Stimulated activated CD8-positive, alpha-beta memory T cell treated with anti-CD3 and anti-CD28 coated beads, Interleukin-2, amount 100 ng/mL, for 1 hour (primary cell): ENCODE measurements around the gene ERVH48-1.
"Not testable (repeated sequence)": the region's sequence is repeated elsewhere in the genome, so short reads cannot be mapped to it uniquely, and the experiment has no call there.

Experiments
- DNase-seq, 2 donors: peaks; one replicate each; pipeline ENCODE4 v3.0.0-alpha.2; 2020; ENCODE audit warnings: low read depth in 2 of 2

Gene ERVH48-1

DNA sequence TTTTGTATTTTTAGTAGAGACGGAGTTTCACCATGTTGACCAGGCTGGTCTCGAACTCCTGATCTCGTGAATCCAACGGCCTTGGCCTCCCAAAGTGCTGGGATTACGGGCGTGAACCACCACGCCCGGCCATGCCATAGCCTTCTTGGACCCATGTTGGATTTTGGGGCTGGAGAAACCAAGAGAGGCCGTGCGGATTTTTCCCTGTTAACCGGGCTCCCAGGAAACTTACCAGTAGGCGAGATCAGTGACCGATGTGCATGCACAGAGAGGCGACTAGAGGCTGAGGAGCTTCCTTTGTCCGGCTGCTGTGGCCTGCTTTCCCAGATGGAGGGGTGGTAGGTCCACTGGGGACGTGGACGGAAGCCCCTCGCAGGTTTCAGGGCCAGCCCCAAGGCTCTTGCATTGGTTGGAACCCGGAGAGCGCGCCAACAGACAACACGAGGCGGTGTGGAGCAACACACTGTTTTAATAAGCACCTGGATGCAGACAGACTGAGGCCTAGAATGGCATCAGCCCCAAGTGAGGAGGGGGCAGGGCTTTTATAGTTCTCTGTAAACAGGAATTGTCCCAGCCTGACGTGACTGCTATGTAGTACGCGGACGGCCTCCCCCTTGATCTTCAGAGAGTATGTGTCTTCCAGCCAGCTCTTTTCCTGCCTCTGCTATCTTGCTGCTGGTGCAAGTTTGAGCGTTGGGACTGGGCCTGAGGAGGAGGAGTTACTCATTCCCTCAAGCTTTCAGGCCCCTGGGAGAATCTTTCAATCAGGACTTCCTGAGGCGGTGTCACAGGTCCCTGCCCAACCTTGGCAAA, at the start of gene ERVH48-1:
ERVH48-1 (minus strand) TSS at position 517 of the 813 bp plus-strand sequence. CDS start 6,624 bp downstream, outside the sequence.
- no peak for DNase-seq

DNA sequence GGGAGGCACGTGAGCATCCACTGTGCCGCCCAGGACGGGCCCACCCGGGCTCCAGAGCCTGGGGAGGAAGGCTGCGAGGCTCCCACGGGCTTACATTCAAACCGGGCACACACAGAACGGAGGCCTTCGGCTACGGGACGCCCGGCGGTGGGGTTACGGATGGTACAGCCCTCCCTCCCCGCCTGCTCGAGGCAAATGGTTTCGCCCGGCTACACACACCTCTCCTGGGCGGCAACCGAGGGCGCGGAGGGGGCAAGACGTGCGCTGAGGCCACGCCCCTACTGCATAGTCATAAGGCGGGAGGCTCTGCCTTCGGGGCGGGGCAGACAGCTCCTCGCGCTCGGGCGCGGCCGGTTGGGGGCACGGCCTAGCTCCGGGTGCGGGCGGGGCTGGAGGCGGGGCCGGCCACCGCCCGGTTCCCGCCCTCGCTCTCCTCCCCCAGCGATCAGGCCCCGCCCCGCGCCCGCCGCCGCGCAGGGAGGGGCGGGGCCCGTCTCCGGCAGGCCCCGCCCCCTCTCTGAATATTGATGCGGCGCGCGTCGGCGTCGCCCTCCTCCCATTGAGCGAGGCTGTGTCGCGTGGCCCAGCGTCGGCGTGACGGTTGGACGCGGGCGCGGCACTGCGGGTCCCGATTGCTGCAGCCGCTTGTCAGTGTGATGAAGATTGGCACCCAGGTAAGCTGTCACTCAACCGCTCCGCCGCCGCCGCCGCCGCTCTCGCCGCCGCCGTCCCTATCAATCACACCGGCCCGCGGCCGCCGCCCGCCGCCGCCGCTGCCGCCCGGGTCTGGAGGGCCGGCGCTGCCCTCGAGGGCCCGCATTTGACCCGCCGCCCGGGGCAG, 48.8 kb upstream of the ERVH48-1 start, which contains the start of gene PKNOX1:
PKNOX1 (plus strand) TSS at position 572 of the 841 bp plus-strand sequence. CDS start 29,820 bp downstream, outside the sequence.
- peak; percentile 97 to 100 for DNase-seq

DNA sequence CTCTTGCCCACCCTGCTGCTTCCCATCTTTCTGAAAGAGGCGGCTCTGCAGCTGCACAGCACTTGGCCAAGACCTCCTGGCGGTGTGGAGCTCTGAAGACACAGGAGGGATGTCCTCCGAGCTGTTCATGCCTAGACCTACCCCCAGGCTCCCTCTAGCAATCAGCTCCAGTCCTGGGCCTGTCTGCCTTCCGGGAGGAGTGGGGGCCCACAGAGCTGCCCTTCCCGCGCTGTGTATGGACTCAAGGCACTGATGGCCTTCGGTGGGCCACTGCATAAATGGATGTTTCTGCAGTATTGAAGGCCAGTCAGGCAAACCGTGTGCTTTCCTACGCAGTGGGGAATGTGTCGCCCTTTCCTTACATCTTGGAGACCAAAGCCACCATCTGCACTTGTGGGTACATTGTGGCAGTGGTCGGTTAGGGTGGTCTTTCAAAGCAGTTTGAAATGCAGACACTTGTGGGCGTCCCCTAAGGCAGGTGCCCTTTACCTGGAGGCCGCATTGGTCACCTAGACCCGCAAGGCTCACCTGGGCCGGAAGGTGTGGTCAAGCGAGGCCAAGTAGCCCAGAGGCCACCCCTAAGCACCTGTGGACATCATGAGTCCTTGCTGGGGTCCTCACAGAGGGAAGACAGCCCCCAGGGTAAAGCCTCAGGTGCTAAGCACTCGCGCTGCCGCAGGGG, 48.0 kb upstream of the ERVH48-1 start:
- no peak for DNase-seq

DNA sequence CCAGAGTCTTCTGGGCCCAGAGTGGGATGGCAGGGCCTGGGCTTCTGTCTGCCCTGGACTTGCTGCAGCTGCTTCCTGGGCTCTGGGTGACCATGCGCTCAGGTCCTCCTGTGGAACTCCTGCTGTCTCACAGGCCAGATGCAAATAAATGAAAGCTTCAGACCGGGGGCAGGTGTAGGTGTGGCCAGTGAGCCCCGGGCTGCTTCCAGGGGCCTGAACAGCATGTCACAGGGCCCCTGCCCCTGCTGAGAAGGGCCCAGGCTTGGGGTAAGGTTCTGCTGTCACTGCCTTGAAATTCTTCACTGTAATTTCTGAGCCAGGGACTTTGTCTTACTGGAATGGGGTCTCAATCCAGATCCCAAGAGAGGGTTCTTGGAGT, 46.5 kb upstream of the ERVH48-1 start:
- no peak for DNase-seq

DNA sequence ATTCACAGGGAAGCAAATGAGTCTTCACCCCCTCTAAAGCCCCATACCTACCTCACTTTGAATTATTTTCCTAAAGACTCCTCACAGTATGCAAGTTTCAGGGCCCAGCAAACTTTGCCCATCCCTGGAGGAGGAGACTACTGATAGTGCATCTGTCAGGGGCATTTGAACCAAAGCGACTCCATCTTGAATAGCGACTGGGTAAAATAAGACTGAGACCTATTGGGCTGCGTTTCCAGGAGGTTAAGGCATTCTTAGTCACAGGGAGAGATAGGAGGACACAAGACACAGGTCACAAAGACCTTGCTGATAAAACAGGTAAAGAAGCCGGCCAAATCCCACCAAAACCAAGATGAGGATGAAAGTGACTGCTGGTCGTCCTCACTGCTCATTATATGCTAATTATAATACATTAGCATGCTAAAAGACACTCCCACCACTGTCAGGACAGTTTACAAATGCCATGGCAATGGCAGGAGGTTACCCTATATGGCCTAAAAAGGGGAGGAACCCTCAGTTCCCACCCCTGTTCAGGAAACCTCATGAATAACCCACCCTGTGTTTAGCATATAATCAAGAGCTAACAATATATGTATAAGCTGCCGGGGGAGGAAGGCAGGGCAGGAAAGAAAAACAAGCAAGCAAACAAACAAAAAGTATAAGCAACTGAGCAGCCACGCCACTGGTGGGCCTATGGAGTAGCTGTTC, 45.7 kb upstream of the ERVH48-1 start:
- no peak for DNase-seq

DNA sequence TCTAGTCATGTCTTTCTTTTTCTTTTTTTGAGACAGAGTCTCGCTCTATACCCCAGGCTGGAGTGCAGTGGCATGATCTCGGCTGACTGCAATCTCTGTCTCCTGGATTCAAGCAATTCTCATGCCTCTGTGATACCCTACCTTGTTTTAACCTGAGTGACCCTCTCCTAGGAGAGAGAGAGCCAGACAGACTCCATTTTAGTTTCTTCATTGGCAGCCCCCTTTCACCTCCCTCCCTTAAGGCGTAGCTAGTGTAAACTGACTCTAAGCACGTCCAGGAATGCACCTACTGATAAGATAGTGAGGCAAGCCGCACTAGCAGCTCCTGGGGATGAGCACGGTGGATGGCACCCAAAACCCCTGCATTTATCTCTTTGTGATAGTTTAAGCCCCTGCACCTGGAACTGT, 43.8 kb upstream of the ERVH48-1 start:
- no peak for DNase-seq

DNA sequence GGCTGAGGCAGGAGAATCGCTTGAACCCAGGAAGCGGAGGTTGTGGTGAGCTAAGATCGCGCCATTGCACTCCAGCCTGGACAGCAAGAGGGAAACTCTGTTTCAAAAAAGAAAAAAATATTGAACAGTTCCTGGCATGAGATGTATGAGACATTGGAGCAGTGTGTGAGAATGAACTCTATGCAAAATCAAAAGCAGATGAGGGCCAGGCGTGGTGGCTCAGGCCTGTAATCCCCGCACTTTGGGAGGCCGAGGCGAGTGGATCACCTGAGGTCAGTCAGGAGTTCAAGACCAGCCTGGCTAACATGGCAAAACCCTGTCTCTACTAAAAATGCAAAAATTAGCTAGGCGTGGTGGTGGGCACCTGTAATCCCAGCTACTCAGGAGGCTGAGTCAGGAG, 42.2 kb upstream of the ERVH48-1 start:
- not testable (repeated sequence) for DNase-seq

DNA sequence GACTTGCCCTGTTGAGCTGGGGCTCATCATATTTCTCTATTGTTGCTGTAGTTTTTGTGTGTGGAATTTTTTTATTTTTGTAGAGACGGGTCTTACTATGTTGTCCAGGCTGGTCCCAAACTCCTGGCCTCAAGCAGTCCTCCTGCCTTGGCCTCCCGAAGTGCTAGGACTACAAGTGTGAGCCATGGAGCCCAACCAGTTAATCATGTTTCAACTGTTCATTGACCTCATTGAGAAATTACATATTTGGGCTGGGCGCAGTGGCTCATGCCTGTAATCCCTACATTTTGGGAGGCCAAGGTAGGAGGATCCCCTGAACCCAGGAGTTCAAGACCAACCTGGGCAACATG, 39.8 kb upstream of the ERVH48-1 start:
- DNase-seq = no peak

DNA sequence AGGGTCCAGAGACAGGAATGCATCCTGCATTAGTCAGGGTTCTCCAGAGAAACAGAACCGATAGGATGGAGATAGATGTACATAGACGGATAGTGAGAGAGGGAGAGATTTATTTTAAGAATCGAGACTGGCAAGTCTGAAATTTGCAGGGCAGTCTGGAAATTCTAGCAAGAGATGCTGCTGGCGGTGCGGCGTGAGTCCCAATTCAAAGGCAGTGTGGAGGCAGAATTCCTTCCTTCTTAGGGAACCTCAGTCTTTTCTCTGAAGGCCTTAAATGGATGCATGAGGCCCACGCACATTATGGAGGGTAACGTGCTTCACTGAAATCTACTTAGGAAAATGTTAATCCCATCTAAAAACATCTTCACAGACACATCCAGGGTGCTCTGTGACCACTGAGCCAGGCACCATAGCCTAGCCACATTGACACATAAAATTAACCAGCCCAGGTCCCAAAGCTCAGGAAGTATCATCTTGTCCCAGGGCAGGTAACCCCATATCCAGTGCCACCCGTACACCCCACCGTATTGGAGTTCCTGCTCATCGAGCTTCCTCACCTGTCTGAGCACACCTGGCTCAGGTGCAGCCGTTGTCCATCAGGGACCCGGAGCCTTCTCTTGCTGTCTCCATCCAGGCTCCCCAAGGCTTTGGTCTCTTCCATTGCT, 39.2 kb upstream of the ERVH48-1 start:
- DNase-seq = no peak

DNA sequence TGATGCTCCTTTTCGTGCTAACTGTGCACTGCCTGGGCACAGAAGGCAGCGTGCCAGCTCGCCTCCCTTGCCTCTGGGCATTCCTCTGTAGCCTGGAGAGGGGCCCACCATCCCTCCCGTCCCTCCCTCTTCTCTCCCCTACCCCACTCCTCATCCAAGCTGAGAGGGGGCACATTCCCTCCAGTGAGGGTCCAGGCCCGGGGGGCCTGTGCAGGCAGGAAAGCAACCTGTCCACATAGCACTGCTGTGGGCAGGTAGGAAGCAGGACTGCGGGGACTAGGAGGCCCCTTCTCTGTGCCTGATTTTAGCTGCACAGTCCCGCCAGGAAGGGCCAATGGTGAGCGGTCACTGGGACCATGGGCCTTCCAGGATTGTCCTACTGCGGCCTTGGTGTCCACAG, 38.7 kb upstream of the ERVH48-1 start:
- no peak for DNase-seq

DNA sequence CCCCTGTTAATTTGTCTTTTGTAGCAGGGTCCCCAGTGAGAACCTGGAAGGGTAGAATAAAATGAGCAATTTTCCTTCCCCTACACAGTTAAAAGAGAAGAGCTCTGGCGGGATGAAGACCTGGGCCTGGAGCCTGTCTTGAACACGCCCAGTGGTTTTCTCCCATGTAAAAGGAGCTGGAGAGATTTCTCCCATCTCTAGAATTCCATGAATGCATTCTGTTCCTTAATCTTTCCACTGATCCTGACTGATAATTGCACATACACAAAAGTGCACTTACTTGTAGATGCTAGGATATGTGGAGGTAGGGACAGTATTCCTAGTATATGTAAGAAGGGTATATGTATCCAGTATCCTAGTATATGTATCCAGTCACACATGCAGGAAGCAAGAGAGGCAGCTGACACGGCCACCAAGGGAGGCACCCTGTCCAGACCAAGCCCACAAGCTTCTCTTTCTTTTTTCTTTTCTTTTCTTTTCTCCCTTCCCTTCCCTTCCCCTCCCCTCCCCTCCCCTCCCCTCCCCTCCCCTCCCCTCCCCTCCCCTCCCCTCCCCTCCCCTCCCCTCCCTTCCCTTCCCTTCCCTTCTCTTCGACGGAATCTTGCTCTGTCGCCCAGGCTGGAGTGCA, 37.1 kb upstream of the ERVH48-1 start:
- DNase-seq = no peak

DNA sequence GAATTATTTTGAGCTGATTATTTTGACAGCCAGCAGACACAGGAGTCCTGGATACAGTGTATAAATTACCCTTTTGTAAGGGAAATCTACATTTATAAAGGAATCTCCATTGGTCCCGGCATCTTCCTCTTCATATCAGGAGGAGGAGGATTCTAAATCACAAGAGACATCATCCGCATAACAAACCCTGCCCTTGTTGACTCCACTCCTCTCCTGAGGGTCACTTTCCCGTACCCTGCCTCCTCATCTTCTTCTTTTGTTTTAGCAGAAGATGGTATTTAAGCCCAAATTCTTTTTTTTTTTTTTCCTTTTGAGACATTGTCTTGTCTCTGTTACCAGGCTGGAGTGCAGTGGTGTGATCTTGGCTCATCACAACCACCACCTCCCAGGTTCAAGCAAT, 34.3 kb upstream of the ERVH48-1 start:
- no peak for DNase-seq

DNA sequence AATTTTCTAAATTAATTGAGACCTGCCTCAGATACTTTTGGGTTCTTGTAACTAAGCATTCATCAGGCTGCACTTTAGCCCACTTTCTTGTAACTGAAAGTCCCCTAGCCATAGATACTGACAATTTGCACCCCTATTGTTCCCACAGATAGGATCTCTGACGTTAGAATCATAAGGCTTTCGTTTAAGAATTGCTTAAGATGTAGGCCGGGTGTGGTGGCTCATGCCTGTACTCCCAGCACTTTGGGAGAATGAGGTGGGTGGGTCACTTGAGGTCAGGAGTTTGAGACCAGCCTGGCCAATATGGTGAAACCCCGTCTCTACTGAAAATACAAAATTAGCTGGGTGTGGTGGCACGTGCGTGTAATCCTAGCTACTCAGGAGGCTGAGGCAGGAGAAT, 32.7 kb upstream of the ERVH48-1 start:
- not testable (repeated sequence) for DNase-seq

DNA sequence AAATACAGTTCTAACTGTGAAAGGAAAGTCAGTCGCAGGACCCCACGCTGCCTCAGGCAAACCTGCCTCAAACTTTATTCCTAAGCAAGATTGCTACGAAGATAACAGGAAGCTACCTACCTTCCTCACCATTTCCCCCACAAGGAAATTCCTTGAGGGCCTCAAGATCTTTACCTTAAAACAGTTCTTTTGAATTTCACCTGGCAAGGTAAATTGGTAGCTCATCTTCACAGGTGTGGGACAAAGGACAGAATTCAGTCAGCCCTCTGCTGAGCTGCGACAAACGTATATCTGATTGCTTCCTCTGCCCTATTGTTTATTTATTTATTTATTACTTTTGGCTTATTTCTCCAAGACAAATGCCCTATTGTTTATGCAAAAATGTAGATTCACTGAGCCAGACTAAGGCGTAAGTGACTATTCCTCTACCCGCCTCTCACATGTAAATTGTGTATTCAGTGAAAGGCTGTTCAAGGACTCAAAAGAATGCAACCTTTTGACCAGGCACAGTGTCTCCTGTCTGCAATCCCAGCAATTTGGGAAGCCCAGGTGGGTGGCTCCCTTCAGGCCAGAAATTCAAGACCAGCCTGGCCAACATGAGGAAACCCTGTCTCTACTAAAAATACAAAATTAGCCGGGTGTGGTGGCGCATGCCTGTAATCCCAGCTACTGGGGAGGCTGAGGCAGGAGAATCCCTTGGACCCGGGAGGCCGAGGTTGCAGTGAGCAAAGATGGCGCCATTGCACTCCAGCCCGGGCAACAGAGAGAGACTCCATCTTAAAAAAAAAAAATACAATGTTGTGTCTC, 31.6 kb upstream of the ERVH48-1 start:
- DNase-seq = no peak

DNA sequence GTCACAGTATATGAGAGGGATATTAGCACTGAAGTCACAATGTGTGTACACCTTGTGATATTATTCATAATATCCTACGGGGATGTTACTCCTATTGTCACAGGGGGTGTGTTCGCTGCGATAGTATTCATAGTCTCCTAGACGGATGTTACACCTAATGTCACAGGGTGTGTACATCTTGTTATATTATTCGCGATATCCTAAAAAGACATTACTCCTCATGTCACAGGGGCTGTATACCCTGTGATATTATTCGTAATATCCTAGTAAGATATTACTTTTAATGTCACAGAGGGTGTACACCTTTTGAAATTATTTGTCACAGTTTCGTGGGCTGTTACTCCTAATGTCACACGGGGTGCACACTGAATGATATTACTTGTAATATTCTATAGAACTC, 25.8 kb upstream of the ERVH48-1 start:
- not testable (repeated sequence) for DNase-seq

DNA sequence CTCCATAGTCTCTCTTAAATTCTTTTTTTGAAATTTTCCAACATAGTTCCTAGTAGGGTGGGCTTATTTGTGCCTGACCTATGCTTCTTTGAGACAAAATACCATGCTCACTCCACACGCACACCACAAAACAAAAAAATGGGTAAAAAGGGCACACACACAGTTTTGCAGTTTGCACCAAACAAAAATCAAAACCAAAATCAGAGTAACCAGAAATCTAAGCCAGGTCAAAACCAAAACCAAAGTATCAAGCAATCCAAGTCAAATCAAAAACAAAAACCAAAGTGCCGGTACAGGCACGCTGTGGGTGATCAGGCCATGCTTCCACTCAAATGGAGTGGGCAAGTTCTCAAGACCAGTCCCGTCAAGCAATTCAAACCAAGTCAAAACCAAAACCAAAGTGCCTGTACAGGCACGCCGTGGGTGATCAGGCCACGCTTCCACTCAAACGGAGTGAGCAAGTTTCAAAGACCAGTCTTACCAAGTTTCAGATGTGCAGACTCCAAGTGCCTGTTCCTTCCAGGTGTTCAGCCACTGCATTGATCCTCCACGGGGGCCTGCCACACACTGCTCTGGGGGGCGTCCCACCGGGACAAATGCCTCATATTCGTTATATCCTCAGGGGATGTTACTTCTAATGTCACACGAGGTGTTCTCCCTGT, 23.8 kb upstream of the ERVH48-1 start:
- DNase-seq = not testable (repeated sequence)

DNA sequence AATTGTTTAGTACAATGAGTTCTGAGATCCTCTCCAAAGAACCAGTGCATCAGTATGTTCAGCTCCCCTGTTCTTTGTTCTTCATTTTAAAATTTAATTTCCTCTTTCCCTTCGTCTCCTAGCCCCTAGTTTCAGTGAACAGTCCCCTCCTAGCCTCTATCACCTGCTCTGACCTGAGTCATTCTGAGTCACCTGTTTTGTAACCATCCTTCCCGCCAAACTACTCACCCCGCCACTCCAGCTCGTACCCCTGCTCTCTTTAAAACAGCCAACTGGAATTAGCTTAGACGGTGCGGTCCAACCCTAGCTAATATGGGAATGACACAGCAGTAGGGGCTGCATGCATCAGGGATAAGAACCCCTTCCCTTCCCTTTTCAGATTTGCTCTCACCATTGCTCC, 16.8 kb upstream of the ERVH48-1 start:
- no peak for DNase-seq

DNA sequence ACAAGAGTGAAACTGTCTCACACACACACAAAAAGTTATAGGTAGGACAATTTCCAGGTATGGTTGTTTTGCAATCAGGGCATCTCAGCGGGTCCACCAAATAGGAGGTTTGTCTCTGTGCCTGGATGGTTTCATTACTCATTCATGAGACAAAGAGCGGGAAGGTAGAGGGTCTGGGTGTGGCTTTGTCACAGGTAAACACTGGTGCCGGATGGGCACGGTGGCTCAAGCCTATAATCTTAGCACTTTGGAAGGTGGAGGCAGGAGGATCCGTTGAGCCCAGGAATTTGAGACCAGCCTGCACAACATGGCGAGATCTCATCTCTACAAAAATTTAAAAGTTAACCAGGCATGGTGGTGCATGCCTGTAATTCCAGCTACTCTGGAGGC, 16.3 kb upstream of the ERVH48-1 start:
- DNase-seq = no peak
